Keratinocyte (primary cell): ENCODE data around the gene SLC10A4. TPM values are rescaled to one million over a fixed set of nuclear protein-coding genes. Genes with fewer than 3 reads are reported as not detected.
"Not testable (repeated sequence)": the region's sequence is repeated elsewhere in the genome, so short reads cannot be mapped to it uniquely, and the experiment has no call there.

ENCODE experiments used
- DNase-seq: peaks from one replicate; pipeline ENCODE4 v3.0.0-alpha.2; 2011; ENCODE audit warnings: low read depth, missing footprints, low spot score
- FAIRE-seq: peaks from 2 replicates; lab custom pipeline; 2011; peaks lifted over from hg19 to GRCh38; lab: Jason Lieb, UNC
- H2AFZ ChIP-seq: 2 replicates; pipeline ENCODE4 v1.6.0; 2012; ENCODE audit warnings: low read length, control low read depth, inconsistent platforms; ENCODE audit not compliant: control insufficient read depth
- H3K27ac ChIP-seq: 2 replicates; pipeline ENCODE4 v1.5.1; 2011; ENCODE audit warnings: low read length; ENCODE audit not compliant: control insufficient read depth, insufficient read depth
- H3K27me3 ChIP-seq: 3 replicates; pipeline ENCODE4 v1.6.0; 2011; ENCODE audit warnings: low read length; ENCODE audit not compliant: control insufficient read depth, insufficient read depth; ENCODE audit errors: extremely low read depth
- H3K36me3 ChIP-seq, 2 experiments: 2 replicates in 1 of 2; 3 replicates in 1 of 2; pipeline ENCODE4 v1.5.1; 2011; ENCODE audit warnings: low read length in 2 of 2, mild to moderate bottlenecking in 1 of 2; ENCODE audit not compliant: control insufficient read depth in 2 of 2, insufficient read depth in 2 of 2; ENCODE audit errors: extremely low read depth in 1 of 2
- H3K4me1 ChIP-seq: 3 replicates; pipeline ENCODE4 v1.5.1; 2011; ENCODE audit warnings: low read length; ENCODE audit not compliant: control insufficient read depth, insufficient read depth; ENCODE audit errors: extremely low read depth
- H3K4me2 ChIP-seq: 3 replicates; pipeline ENCODE4 v1.6.0; 2011; ENCODE audit warnings: low read depth, low read length; ENCODE audit not compliant: control insufficient read depth, insufficient read depth; ENCODE audit errors: extremely low read depth
- H3K4me3 ChIP-seq, 3 experiments: fragments of 200-600 bp in 1 of 3; sonication (generic) in 1 of 3; 2 replicates in 2 of 3; 3 replicates in 1 of 3; pipeline ENCODE4 v1.5.1; 2011 to 2016; ENCODE audit warnings: low read length in 3 of 3, mild to moderate bottlenecking in 3 of 3, control low read depth in 2 of 3, inconsistent platforms in 1 of 3, low read depth in 1 of 3, mixed read lengths in 1 of 3, mixed run types in 1 of 3, moderate library complexity in 1 of 3; ENCODE audit not compliant: control insufficient read depth in 2 of 3, insufficient read depth in 2 of 3; ENCODE audit errors: extremely low read depth in 1 of 3
- H3K79me2 ChIP-seq: 2 replicates; pipeline ENCODE4 v1.6.0; 2012; ENCODE audit warnings: low read length; ENCODE audit not compliant: control insufficient read depth, insufficient read depth
- H3K9ac ChIP-seq: 3 replicates; pipeline ENCODE4 v1.6.0; 2011; ENCODE audit warnings: low read length; ENCODE audit not compliant: control insufficient read depth, insufficient read depth; ENCODE audit errors: extremely low read depth
- H3K9me1 ChIP-seq: 3 replicates; pipeline ENCODE4 v1.6.0; 2011; ENCODE audit warnings: low read length; ENCODE audit not compliant: control insufficient read depth, insufficient read depth; ENCODE audit errors: extremely low read depth
- H3K9me3 ChIP-seq: 2 replicates; pipeline ENCODE4 v1.5.1; 2012; ENCODE audit warnings: low read depth, low read length; ENCODE audit not compliant: control insufficient read depth
- H4K20me1 ChIP-seq: 3 replicates; pipeline ENCODE4 v1.6.0; 2011; ENCODE audit warnings: low read length; ENCODE audit not compliant: control insufficient read depth, insufficient read depth; ENCODE audit errors: extremely low read depth
- CTCF ChIP-seq, 3 experiments: IDR thresholded peaks in 1 of 3; conservative IDR thresholded peaks in 1 of 3; optimal IDR thresholded peaks in 1 of 3; 2 replicates in 2 of 3; 3 replicates in 1 of 3; pipeline versions ENCODE3 to v1.5.1; 2011; ENCODE audit warnings: low read length in 3 of 3, mild to moderate bottlenecking in 3 of 3, moderate library complexity in 2 of 3, control low read depth in 1 of 3, inconsistent platforms in 1 of 3; ENCODE audit not compliant: insufficient read depth in 2 of 3; ENCODE audit errors: extremely low read depth in 1 of 3
- EZH2 ChIP-seq: IDR thresholded peaks from one replicate; pipeline ENCODE4 v1.6.1; 2012; ENCODE audit warnings: inconsistent platforms, mild to moderate bottlenecking, low read length, moderate library complexity
- dilution Hi-C: fragments of 300-500 bp; cut with MboI; formaldehyde crosslinking; loops from one replicate; pipeline ENCODE4 v1.7.0; 2020; ENCODE audit warnings: low sequenced_read_pairs; ENCODE audit not compliant: extremely low pct_ligation_motif_present
- polyA plus RNA-seq, 5 experiments: library from polyadenylated mRNA; depleted of rRNA in 3 of 5; stranded (reverse) in 3 of 5; stranded (forward) in 1 of 5; unstranded in 1 of 5; fragments of >200 nt; gene quantifications; 1 replicate in 1 of 5; 2 replicates in 3 of 5; 3 replicates in 1 of 5; pipeline versions ENCODE4 v1.2.1 to v1.2.3, GENCODE V29; 2011 to 2012; ENCODE audit warnings: missing spikeins in 2 of 5, low read depth in 1 of 5, low replicate concordance in 1 of 5

The SLC10A4 gene
- polyA plus RNA-seq, 1 donor (not counting 4 experiments of a cell fraction or from before 2014, with no cell fraction given), result 0.07 TPM

GRCh38 chr4:48450740-48451139, 32.4 kb upstream of the SLC10A4 start:
- Histone ChIP-seq H4K20me1 (no peaks in the 10 kb centered on the region), H3K27me3 (no peaks in the 10 kb centered on the region), H3K9me3 (no peaks in the 10 kb centered on the region), H3K4me2 (no peak overlapping the region), H2AFZ (no peak overlapping the region), H3K4me1 (no peaks in the 10 kb centered on the region), H3K36me3 (no peaks in the 10 kb centered on the region), H3K9ac (no peak overlapping the region), H3K79me2 (no peaks in the 10 kb centered on the region), H3K9me1 (no peaks in the 10 kb centered on the region), H3K4me3 (no peak overlapping the region), H3K27ac (no peak overlapping the region)
- dilution Hi-C loops, result no loop called here
- DNase-seq (no peak), FAIRE-seq (no peak)
- TF ChIP-seq EZH2 (no peak), CTCF (optimal IDR thresholded peaks at IDR 0.05 in 1 of 3, IDR thresholded peaks at IDR 0.05 in 1 of 3, conservative IDR thresholded peaks at IDR 0.05 in 1 of 3; ENCODE audit: extremely low read depth in 1 of 3, insufficient read depth in 2 of 3, low read length in 3 of 3) (no peak)

GRCh38 chr4:48451656-48452055, 31.5 kb upstream of the SLC10A4 start:
- H3K27me3 ChIP-seq, H3K4me2 ChIP-seq, H4K20me1 ChIP-seq, H3K27ac ChIP-seq, DNase-seq, H3K9ac ChIP-seq, H3K79me2 ChIP-seq, H3K4me1 ChIP-seq, dilution Hi-C loops, FAIRE-seq, H3K9me1 ChIP-seq, H3K36me3 ChIP-seq, H3K9me3 ChIP-seq, H2AFZ ChIP-seq, H3K4me3 ChIP-seq: not testable (repeated sequence)

- Histone ChIP-seq H4K20me1 (no peaks in the 10 kb centered on the region), H3K79me2 (no peaks in the 10 kb centered on the region), H3K27ac (no peak overlapping the region), H3K9me1 (no peaks in the 10 kb centered on the region), H3K9me3 (no peaks in the 10 kb centered on the region), H3K27me3 (no peaks in the 10 kb centered on the region), H3K36me3 (no peaks in the 10 kb centered on the region), H3K4me1 (no peaks in the 10 kb centered on the region), H3K4me2 (no peak overlapping the region), H2AFZ (no peak overlapping the region), H3K4me3 (no peak overlapping the region), H3K9ac (no peak overlapping the region)
- TF ChIP-seq EZH2 (no peak), CTCF (optimal IDR thresholded peaks at IDR 0.05 in 1 of 3, IDR thresholded peaks at IDR 0.05 in 1 of 3, conservative IDR thresholded peaks at IDR 0.05 in 1 of 3; ENCODE audit: extremely low read depth in 1 of 3, insufficient read depth in 2 of 3, low read length in 3 of 3) (no peak)
- DNase-seq, result no peak
- dilution Hi-C loops, result no loop called here
- FAIRE-seq, result no peak
Measured at GRCh38 chr4:48454591-48454990, 28.6 kb upstream of the SLC10A4 start.
